M059J (cell line): ENCODE data around the gene CLDN18. TPM values are rescaled to one million over a fixed set of nuclear protein-coding genes. Genes with fewer than 3 reads are reported as not detected.

Source experiments
- DNase-seq: peaks from one replicate; pipeline ENCODE4 v3.0.0-alpha.2; 2012; ENCODE audit warnings: low read depth
- total RNA-seq: library from RNA; depleted of rRNA; stranded (reverse); fragments of >200 nt; shearing (Covaris generic); gene quantifications from 2 replicates; pipeline ENCODE4 v1.2.3, GENCODE V29; 2014

The CLDN18 gene
- total RNA-seq, 1 experiment from 2014 or later = not detected

DNA sequence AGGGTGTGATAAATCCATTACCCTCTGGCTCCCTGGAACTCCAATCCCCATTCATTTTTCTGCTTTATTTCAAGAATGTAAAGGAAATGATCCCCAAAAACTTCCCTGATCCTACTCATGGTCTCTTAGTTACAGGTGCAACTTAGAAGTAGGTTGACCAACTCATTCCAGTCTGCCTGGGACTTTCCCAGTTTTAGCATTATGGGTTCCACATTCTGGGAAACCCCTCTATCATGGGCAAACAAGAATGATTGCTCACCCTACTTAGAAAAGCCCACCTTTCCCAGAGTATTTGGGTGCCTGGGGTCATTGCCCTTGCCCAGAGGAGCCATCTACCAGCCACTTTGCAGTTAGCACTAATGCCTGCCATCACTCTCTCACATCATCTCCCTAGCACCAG is 15.6 kb downstream of the CLDN18 start:
- no peak for DNase-seq

DNA sequence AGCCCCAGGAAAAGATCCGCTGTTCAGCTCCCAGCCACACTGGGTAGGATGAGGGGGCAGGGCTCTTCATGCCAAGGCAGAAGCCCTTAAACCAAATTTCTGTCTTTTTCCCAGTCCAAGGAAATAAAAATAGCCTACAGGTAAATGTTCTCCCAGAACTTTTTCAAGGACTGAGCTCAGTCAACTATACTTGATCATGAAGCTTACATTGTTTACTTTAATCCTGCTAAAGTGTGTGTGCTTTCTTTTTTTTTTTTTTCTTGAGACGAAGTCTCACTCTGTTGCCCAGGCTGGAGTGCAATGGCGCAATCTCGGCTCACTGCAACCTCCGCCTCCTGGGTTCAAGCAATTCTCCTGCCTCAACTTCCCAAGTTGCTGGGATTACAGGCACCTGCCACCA is 17.9 kb downstream of the CLDN18 start:
- no peak for DNase-seq

- DNase-seq = peak; percentile 30
Observed at GRCh38 chr3:138030734-138031280, 20.8 kb downstream of the CLDN18 start.

- DNase-seq = no peak
Observed at GRCh38 chr3:138031536-138031935, 21.6 kb downstream of the CLDN18 start.

DNA sequence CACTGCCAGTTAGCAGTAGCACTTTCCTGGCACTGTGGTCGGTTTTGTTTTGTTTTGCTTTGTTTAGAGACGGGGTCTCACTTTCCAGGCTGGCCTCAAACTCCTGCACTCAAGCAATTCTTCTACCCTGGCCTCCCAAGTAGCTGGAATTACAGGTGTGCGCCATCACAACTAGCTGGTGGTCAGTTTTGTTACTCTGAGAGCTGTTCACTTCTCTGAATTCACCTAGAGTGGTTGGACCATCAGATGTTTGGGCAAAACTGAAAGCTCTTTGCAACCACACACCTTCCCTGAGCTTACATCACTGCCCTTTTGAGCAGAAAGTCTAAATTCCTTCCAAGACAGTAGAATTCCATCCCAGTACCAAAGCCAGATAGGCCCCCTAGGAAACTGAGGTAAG is 22.6 kb downstream of the CLDN18 start:
- DNase-seq = no peak

DNA sequence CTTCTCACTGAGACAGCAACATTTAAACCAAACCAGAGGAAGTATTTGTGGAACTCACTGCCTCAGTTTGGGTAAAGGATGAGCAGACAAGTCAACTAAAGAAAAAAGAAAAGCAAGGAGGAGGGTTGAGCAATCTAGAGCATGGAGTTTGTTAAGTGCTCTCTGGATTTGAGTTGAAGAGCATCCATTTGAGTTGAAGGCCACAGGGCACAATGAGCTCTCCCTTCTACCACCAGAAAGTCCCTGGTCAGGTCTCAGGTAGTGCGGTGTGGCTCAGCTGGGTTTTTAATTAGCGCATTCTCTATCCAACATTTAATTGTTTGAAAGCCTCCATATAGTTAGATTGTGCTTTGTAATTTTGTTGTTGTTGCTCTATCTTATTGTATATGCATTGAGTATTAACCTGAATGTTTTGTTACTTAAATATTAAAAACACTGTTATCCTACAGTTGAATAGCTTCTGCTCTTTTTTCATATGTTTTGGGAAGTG is 23.3 kb downstream of the CLDN18 start:
- DNase-seq = no peak

- DNase-seq = peak; percentile 39
Observed at GRCh38 chr3:138034918-138035317, 25.0 kb downstream of the CLDN18 start.

GRCh38 chr3:138036572-138036971 is 26.6 kb downstream of the CLDN18 start:
- no peak for DNase-seq

GRCh38 chr3:138038725-138039462 is 28.9 kb downstream of the CLDN18 start:
- DNase-seq = no peak

- DNase-seq = peak; percentile 74
Observed at GRCh38 chr3:138042043-138042442, 32.1 kb downstream of the CLDN18 start.

- peak; percentile 78 for DNase-seq
Observed at GRCh38 chr3:138043266-138044029, 33.5 kb downstream of the CLDN18 start.

- DNase-seq = no peak
Observed at GRCh38 chr3:138046085-138046484, 36.1 kb downstream of the CLDN18 start.

DNA sequence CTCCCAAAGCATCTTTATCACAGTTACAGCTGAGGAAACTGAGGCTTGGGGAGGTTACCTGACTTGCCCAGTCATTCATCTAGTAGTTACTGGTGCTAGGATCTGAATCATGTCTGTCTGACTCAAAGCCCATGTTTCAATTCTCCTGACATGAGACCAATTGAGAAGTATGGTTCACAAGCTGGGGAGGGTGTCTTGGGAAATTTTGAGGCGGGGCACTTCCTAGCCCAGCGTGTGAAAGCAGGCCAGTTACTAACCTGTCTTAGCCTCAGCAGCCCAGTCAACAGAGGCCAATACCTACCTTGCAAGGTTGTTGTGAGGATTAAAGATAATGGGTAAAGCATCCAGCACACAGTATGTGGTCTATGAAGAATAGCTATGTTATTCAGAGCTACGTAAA is 37.0 kb downstream of the CLDN18 start:
- no peak for DNase-seq

DNA sequence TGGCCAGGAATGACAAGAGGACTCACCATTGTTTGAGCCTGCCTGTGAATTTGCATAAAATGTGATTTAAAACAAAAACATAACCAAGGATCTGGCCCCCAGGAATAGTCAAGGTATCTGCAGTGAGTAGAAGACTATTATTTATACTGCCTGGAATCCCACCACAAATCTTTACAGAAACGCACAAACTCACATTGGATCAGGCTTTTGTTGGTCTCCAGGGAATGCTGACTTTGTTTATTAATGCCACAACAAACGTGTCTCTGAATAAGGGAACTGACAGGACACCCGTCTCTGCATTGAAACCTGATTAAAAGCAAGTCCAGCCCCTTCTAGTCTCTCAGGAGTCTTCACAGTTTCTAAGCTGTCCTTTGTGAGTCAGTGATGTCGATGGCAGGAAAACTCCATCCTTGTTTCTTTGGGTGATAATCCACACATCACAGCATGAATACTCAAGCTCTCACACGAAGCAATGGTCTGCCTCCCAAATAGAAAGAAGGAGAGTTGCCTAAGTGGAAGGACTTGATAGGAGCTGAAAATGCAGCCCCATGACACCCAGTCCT is 37.7 kb downstream of the CLDN18 start:
- no peak for DNase-seq

- DNase-seq = peak; percentile 35
Observed at GRCh38 chr3:138049157-138049919, 39.4 kb downstream of the CLDN18 start.

DNA sequence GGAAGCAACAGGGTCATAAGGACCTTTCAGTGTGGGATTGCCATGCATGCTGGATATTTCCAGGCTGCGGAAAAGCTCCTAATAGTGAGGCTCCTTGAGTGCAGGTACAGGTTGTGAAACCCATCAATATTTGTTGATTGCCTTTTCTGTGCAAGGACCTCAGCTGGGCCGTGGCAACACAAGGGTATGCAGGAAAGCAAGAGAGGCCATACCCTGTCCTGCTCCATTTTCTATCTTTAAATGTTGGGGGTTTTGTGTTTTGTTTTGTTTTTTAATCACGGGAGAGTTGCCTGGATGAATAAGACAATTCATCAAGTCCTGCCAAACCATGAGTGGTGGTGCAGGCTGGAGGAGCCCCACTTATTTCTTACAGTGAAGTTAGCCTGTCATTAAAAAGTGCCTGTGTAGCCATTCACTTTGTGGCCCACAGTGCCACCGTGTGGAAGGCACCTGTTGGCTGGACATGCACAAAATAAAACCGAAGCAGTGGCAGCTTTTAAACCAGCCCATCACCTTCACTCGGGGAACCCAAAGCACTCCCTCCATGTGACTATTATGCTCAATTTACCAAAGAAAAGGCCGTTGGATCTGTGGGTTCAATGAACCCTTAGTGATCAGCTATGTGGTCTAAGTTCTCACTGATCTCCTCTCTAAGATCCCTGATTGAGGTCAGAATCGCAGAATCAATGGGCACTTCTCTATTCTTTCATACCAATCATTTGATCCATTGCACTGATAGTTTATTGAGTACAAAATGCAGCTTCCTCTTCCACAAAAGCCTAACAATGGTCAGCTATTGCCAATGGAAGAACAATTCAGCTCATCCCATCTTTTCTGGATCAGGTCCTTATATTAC is 42.2 kb downstream of the CLDN18 start:
- peak; percentile 65 for DNase-seq

- no peak for DNase-seq
Observed at GRCh38 chr3:138054057-138054456, 44.1 kb downstream of the CLDN18 start.

GRCh38 chr3:138057384-138057783 is 47.4 kb downstream of the CLDN18 start:
- DNase-seq = no peak

DNA sequence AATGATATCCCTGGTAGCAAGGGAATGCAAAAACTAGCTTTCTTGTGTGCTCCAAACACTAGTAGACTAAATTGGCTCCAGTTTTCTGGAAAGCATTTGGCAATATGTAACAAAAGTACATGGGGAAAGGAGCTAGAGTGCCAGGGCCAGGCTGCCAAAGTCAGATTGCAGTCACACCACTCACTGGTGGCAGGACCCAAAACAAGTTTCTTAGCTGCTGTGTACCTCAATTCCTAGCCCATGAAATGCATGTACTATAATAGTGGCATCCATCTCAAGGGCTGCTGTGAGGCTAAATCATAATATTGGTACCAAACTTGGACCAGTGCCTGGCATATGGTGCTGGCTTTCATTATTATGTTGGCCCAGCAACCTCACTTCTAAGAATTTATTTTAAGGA is 49.3 kb downstream of the CLDN18 start:
- DNase-seq = no peak

DNA sequence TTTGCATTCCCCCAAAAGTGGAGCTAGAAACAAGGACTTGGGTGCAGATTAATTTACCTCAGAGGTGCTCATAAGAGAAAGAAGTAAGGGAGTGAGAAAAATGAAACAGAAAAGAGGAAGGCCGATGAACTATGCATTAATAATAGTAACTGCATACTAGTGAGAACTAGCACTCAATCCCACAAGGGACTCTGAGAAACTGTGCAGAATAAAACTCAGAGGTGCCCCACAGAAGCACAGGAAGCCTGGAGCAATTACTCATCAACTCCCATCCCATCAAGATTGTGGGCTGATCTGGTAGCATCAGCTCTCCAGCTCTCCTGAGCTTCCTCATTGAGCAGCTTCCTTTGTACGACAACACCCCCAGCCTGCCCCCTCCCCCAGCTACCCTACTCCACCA is 50.8 kb downstream of the CLDN18 start:
- no peak for DNase-seq

DNA sequence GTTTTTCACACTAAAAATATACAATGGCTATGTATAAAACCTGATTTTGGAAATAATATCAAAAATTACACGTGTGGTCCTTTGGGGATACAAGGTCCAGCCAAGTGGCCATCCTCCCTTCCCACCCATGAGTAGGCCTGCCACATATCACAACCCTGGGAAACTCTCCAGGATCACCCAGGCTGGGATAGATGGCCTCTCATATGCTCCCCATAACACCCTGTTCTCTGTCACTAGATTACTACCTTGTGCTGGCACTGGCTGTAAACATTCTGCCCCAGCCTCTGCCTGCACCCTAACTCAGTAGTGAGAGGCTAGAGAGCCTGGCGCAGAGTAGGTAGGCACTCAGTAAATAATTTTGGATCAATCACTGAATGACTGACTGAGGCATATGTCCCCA is 52.1 kb downstream of the CLDN18 start:
- DNase-seq = no peak
